GM23338 (cell line): Measurements from ENCODE around the gene CFAP97D2. TPM values are rescaled to one million over a fixed set of nuclear protein-coding genes. Genes with fewer than 3 reads are reported as not detected.

Experiments used
- ATAC-seq: fragments of 200-7000 bp; cut with Tn5 transposase; 3 replicates; pipeline ENCODE4 v1.9.1; 2020
- DNase-seq: peaks from one replicate; pipeline ENCODE4 v3.0.0-alpha.2; 2015; ENCODE audit warnings: low spot score
- H2AFZ ChIP-seq: fragments of 200-600 bp; sonication (generic); 2 replicates; pipeline ENCODE4 v1.8.0; 2016; ENCODE audit warnings: antibody characterized with exemption, mild to moderate bottlenecking, moderate library complexity
- H3F3A ChIP-seq: fragments of 200-600 bp; sonication (generic); replicated peaks from 2 replicates; pipeline ENCODE4 v1.8.0; 2017; ENCODE audit warnings: antibody characterized with exemption, mixed run types, low read depth
- H3K27ac ChIP-seq: fragments of 200-600 bp; sonication (generic); 2 replicates; pipeline ENCODE4 v1.6.1; 2016; ENCODE audit warnings: low read depth
- H3K27me3 ChIP-seq: fragments of 200-600 bp; sonication (generic); 2 replicates; pipeline ENCODE4 v1.8.0; 2016; ENCODE audit warnings: mild to moderate bottlenecking, mixed run types, moderate library complexity; ENCODE audit not compliant: insufficient read depth
- H3K36me3 ChIP-seq: fragments of 200-600 bp; sonication (generic); 2 replicates; pipeline ENCODE4 v1.8.0; 2016; ENCODE audit warnings: mild to moderate bottlenecking; ENCODE audit not compliant: insufficient read depth
- H3K4me1 ChIP-seq: fragments of 200-600 bp; sonication (generic); 2 replicates; pipeline ENCODE4 v1.8.0; 2016; ENCODE audit warnings: mild to moderate bottlenecking, moderate library complexity; ENCODE audit not compliant: insufficient read depth
- H3K4me2 ChIP-seq: fragments of 200-600 bp; sonication (generic); 2 replicates; pipeline ENCODE4 v1.7.1; 2017; ENCODE audit warnings: mixed run types
- H3K4me3 ChIP-seq: fragments of 200-600 bp; sonication (generic); 2 replicates; pipeline ENCODE4 v1.6.1; 2016; ENCODE audit warnings: mixed run types
- H3K79me2 ChIP-seq: fragments of 200-600 bp; sonication (generic); replicated peaks from 2 replicates; pipeline ENCODE4 v1.8.0; 2017; ENCODE audit warnings: mild to moderate bottlenecking; ENCODE audit not compliant: insufficient read depth
- H3K9me2 ChIP-seq: fragments of 200-600 bp; sonication (generic); 2 replicates; pipeline ENCODE4 v1.8.0; 2017; ENCODE audit not compliant: insufficient read depth
- H4K20me1 ChIP-seq: fragments of 200-600 bp; sonication (generic); replicated peaks from 2 replicates; pipeline ENCODE4 v1.8.0; 2017; ENCODE audit warnings: mild to moderate bottlenecking; ENCODE audit not compliant: insufficient read depth
- H3K27ac Mint-ChIP-seq: 2 replicates; pipeline ENCODE4 v1.8.0; 2020; ENCODE audit warnings: inconsistent platforms, mild to moderate bottlenecking, moderate library complexity, mixed read lengths
- H3K27me3 Mint-ChIP-seq: 3 replicates; pipeline ENCODE4 v1.8.0; 2022; ENCODE audit warnings: low read depth, mild to moderate bottlenecking, moderate library complexity, mixed read lengths, inconsistent platforms; ENCODE audit not compliant: insufficient read depth, poor library complexity
- H3K36me3 Mint-ChIP-seq: 3 replicates; pipeline ENCODE4 v1.8.0; 2021; ENCODE audit warnings: low read depth, mild to moderate bottlenecking, inconsistent platforms, moderate library complexity, mixed read lengths
- H3K4me1 Mint-ChIP-seq: 3 replicates; pipeline ENCODE4 v1.8.0; 2020; ENCODE audit warnings: mild to moderate bottlenecking, inconsistent platforms, mixed read lengths
- H3K4me3 Mint-ChIP-seq: 3 replicates; pipeline ENCODE4 v1.8.0; 2021; ENCODE audit warnings: moderate library complexity, mild to moderate bottlenecking, inconsistent platforms, mixed read lengths
- H3K9me3 Mint-ChIP-seq: 3 replicates; pipeline ENCODE4 v1.8.0; 2020; ENCODE audit warnings: moderate library complexity, mild to moderate bottlenecking, inconsistent platforms, mixed read lengths
- CREB1 ChIP-seq: fragments of 250-450 bp; sonication (Bioruptor Pico); IDR thresholded peaks from 2 replicates; pipeline ENCODE4 v1.5.0; 2020; ENCODE audit warnings: low read depth, mild to moderate bottlenecking, moderate library complexity
- CTCF ChIP-seq, 2 experiments: fragments of 200-600 bp in 1 of 2; sonication (generic) in 1 of 2; conservative IDR thresholded peaks; 2 replicates each; pipeline versions ENCODE4 v1.5.1 to v1.6.1; 2016 to 2017; ENCODE audit warnings: antibody characterized with exemption in 2 of 2, low read depth in 2 of 2, mild to moderate bottlenecking in 2 of 2, moderate library complexity in 1 of 2
- EZH2 ChIP-seq: fragments of 200-600 bp; sonication (generic); IDR thresholded peaks from one replicate; pipeline ENCODE4 v1.8.0; 2017; ENCODE audit warnings: antibody characterized with exemption, mild to moderate bottlenecking, low read depth; ENCODE audit not compliant: unreplicated experiment
- EZH2phosphoT487 ChIP-seq: fragments of 200-600 bp; sonication (generic); IDR thresholded peaks from one replicate; pipeline ENCODE4 v1.8.1; 2018; ENCODE audit warnings: antibody characterized with exemption; ENCODE audit not compliant: unreplicated experiment
- REST ChIP-seq: IDR thresholded peaks from one replicate; pipeline ENCODE4 v1.6.1; 2018; ENCODE audit warnings: antibody characterized with exemption; ENCODE audit not compliant: unreplicated experiment
- STAT1 ChIP-seq: IDR thresholded peaks from one replicate; pipeline ENCODE4 v1.6.1; 2016; ENCODE audit warnings: antibody characterized with exemption; ENCODE audit not compliant: unreplicated experiment
- ZNF114 ChIP-seq: fragments of 250-450 bp; sonication (Bioruptor Pico); IDR thresholded peaks from 2 replicates; pipeline ENCODE4 v1.5.0; 2020; ENCODE audit warnings: mild to moderate bottlenecking, moderate library complexity
- polyA plus RNA-seq: library from polyadenylated mRNA; unstranded; fragments of >200 nt; fragmentation: Nextera tagmentation; extraction: Ambion mirVana; gene quantifications from 2 replicates; pipeline ENCODE4 v1.2.1, GENCODE V29; 2016
- total RNA-seq: library from RNA; depleted of rRNA; stranded (reverse); fragments of >200 nt; shearing (Covaris generic); gene quantifications from 2 replicates; pipeline ENCODE4 v1.2.3, GENCODE V29; 2014

The CFAP97D2 gene
- total and polyA plus RNA-seq, 2 experiments from 2014 or later = not detected

DNA sequence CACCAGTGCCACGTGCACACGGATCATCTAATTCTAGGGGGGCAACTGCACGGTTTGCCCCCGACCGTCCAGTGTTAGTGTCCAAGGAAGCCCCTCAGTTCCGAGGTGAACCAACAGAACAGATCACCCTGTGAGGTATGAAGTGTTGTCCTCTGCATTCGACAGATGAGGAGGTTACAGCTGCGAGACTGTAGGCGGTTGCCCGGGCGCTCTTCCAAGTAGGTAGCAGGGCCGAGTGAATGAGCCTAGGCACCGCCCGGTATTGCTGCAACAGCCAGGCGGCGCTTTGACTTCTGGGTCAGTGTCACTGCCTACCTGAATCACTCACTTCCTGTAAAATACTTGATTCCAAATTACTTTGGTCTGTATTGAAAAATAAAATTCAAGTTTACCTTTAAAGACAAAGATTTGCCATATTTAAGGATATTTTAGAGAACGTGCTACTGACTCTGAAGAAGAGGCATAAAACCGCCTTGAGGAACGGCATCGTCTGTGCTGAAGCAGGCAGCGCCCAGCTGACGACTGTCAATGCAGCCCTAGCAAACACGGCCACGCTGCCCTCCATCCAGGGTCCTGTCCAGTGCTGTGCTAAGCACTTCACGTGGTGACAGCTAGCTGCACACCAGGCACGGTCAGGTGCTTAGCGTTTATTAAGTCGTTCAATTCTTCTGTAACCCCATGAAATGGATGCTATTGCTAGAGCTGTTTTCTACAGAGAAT is 27.3 kb upstream of the CFAP97D2 start:
- no peak overlapping the region for H3K4me3 ChIP-seq
- H3K36me3 Mint-ChIP-seq = no peaks in the 10 kb centered on the region; the same call in 2 of the 3 replicates
- TF ChIP-seq CTCF (conservative IDR thresholded peaks at IDR 0.05; ENCODE audit: low read depth in 2 of 2) (no peak), EZH2phosphoT487 (no peak), STAT1 (no peak), CREB1 (no peak), ZNF114 (CRISPR knock-in tag) (no peak), EZH2 (no peak)
- H3K4me1 Mint-ChIP-seq = peaks cover 10% of the 10 kb centered on the region
- ATAC-seq (peak; percentile 46), DNase-seq (no peak)
- no peaks in the 10 kb centered on the region for H3F3A ChIP-seq
- peaks cover 7% of the 10 kb centered on the region; the same call in 1 of the 2 replicates for H3K9me2 ChIP-seq
- no peaks in the 10 kb centered on the region for H3K27me3 ChIP-seq
- no peaks in the 10 kb centered on the region for H3K36me3 ChIP-seq
- peaks cover 4% of the 10 kb centered on the region; the same call in 1 of the 3 replicates for H3K9me3 Mint-ChIP-seq
- H3K27ac ChIP-seq = no peak overlapping the region
- peaks cover 4% of the 10 kb centered on the region for H3K27me3 Mint-ChIP-seq
- H3K4me1 ChIP-seq = no peaks in the 10 kb centered on the region
- H3K4me3 Mint-ChIP-seq = no peak overlapping the region
- H3K27ac Mint-ChIP-seq = no peak overlapping the region
- no peak overlapping the region for H3K4me2 ChIP-seq
- H2AFZ ChIP-seq = no peak overlapping the region
- no peaks in the 10 kb centered on the region for H4K20me1 ChIP-seq
- no peaks in the 10 kb centered on the region for H3K79me2 ChIP-seq

GRCh38 chr13:114152285-114152645 is 26.8 kb upstream of the CFAP97D2 start:
- Histone ChIP-seq H3K36me3 (no peaks in the 10 kb centered on the region), H3K27me3 (no peaks in the 10 kb centered on the region), H3K79me2 (no peaks in the 10 kb centered on the region), H3K4me1 (no peaks in the 10 kb centered on the region), H2AFZ (peak overlapping the region; percentile 47; the same call in 1 of the 2 replicates), H3K9me2 (peaks cover 7% of the 10 kb centered on the region; the same call in 1 of the 2 replicates), H4K20me1 (no peaks in the 10 kb centered on the region), H3F3A (no peaks in the 10 kb centered on the region), H3K4me2 (no peak overlapping the region), H3K27ac (no peak overlapping the region), H3K4me3 (no peak overlapping the region)
- DNase-seq (no peak), ATAC-seq (no peak)
- Mint-ChIP-seq H3K27me3 (peaks cover 3% of the 10 kb centered on the region), H3K9me3 (peaks cover 5% of the 10 kb centered on the region; the same call in 1 of the 3 replicates), H3K4me3 (no peak overlapping the region), H3K27ac (no peak overlapping the region), H3K4me1 (peaks cover 9% of the 10 kb centered on the region; the same call in 2 of the 3 replicates), H3K36me3 (no peaks in the 10 kb centered on the region; the same call in 2 of the 3 replicates)
- TF ChIP-seq EZH2phosphoT487 (no peak), CREB1 (no peak), REST (no peak)
